Heart right ventricle (tissue), 16 donors: ENCODE measurements around the gene CNIH2. TPM values are rescaled to one million over a fixed set of nuclear protein-coding genes. Genes with fewer than 3 reads are reported as not detected.
"Not testable (repeated sequence)": the region's sequence is repeated elsewhere in the genome, so short reads cannot be mapped to it uniquely, and the experiment has no call there.

Source experiments
- ATAC-seq, 8 donors: fragments of 200-7000 bp; cut with Tn5 transposase; one replicate each; pipeline ENCODE4 v1.9.1; 2020; ENCODE audit warnings: mild to moderate bottlenecking in 8 of 8, moderate library complexity in 8 of 8, moderate number of reproducible peaks in 1 of 8
- DNase-seq, 2 donors: peaks; one replicate each; pipeline ENCODE4 v3.0.0-alpha.2; 2020
- H3K27ac ChIP-seq, 10 donors: fragments of 200-600 bp; sonication (generic) in 2 of 10; one replicate each; pipeline versions ENCODE4 v1.5.0 to v1.8.0; 2020 to 2022; ENCODE audit warnings: mild to moderate bottlenecking in 3 of 10
- H3K27me3 ChIP-seq, 7 donors: fragments of 200-600 bp; one replicate each; pipeline ENCODE4 v1.8.0; 2021 to 2022; ENCODE audit warnings: mild to moderate bottlenecking in 2 of 7
- H3K36me3 ChIP-seq, 9 donors: fragments of 200-600 bp; sonication (generic) in 1 of 9; one replicate each; pipeline versions ENCODE4 v1.5.0 to v1.8.0; 2020 to 2022; ENCODE audit warnings: mild to moderate bottlenecking in 2 of 9
- H3K4me1 ChIP-seq, 9 donors: fragments of 200-600 bp; sonication (generic) in 1 of 9; one replicate each; pipeline versions ENCODE4 v1.5.0 to v1.8.0; 2020 to 2022; ENCODE audit warnings: mild to moderate bottlenecking in 4 of 9
- H3K4me3 ChIP-seq, 10 donors: fragments of 200-600 bp; sonication (generic) in 2 of 10; one replicate each; pipeline versions ENCODE4 v1.5.0 to v1.8.0; 2020 to 2022; ENCODE audit warnings: mild to moderate bottlenecking in 7 of 10, moderate library complexity in 2 of 10
- H3K9me3 ChIP-seq, 11 donors: fragments of 200-600 bp in 10 of 11; sonication (generic) in 2 of 11; one replicate each; pipeline versions ENCODE4 v1.5.0 to v1.8.0; 2013 to 2022; ENCODE audit warnings: mild to moderate bottlenecking in 2 of 11, control low read depth in 1 of 11, moderate library complexity in 1 of 11
- WGBS, 2 donors: extraction: QIAGEN DNeasy Blood & Tissue Kit; methylation state at CpG; one replicate each; pipeline ENCODE4 v1.1.7; 2013; ENCODE audit warnings: inconsistent platforms in 1 of 2; 5-methylcytosine and 5-hydroxymethylcytosine counted together
- intact Hi-C, 10 donors: fragments of 100-400 bp; cut with DNase I; formaldehyde crosslinking; loops; one replicate each; pipeline versions ENCODE4 v1.11.1 to v1.14.2; 2022
- polyA plus RNA-seq, 2 donors: library from polyadenylated mRNA; stranded (reverse); fragments of 200-250 nt; gene quantifications; one replicate each; pipeline ENCODE4 v1.2.3, GENCODE V29; 2013
- total RNA-seq, 10 donors: library from RNA; stranded (reverse); fragmentation: NEBNext Ultra II Directional in 3 of 10; extraction: Animal tissue kit (Norgen Biotek cat#: 25700) in 3 of 10; gene quantifications; one replicate each; pipeline versions ENCODE4 v1.2.1 to v1.2.4, GENCODE V29; 2021 to 2023
- TF ChIP-seq, protein P1 (sequence below), 9 donors: fragments of 200-600 bp; sonication (generic) in 2 of 9; IDR thresholded peaks; one replicate each; pipeline versions ENCODE4 v1.5.0 to v1.8.0; 2021 to 2022; ENCODE audit warnings: antibody characterized with exemption in 9 of 9, mild to moderate bottlenecking in 5 of 9, moderate library complexity in 1 of 9
- donor health status: Arrhythmogenic right ventricular cardiomyopathy.
- donor health status: ischemic (EF 13 %, LVEDD 7.1; RV severe dilation, severe dysfunction).
- donor health status: healthy with polysubstance abuse.
- donor health status: DM: no; HTN: yes; CAD: no.
- donor health status: DM: no; HTN: no; CAD: no.
- donor health status: ischemic (EF 25% LVEDD 6.9; RV normal size, moderate dysfunction).
- donor health status: ischemic (EF 25% LVEDD 5.7; RV mildly dilated, moderate dysfunction).
- donor health status: healthy.
- donor health status: DM: yes; HTN: yes; CAD: no.
- donor health status: Ischemic cardiomyopathy.
- donor health status: ischemic (EF 35%, LVEDD 5.7; RV mildly dilated, moderate dysfunction).
- donor health status: nonischemic (EF 11% LVEDD 7.7; RV severe dilation, severe dysfunction).
- donor health status: DM: yes; HTN: yes; CAD: no.
- donor health status: PGD.
- donor health status: ischemic (EF 29% LVEDD 5.4; RV normal size, mild dysfunction).
- donor health status: nonischemic (EF 23%, LVEDD 6.1; RV moderate dilation, normal function).

The CNIH2 gene
- total and polyA plus RNA-seq, 12 donors = 0.06 to 0.57 (median 0.45) TPM; not detected in 7

DNA sequence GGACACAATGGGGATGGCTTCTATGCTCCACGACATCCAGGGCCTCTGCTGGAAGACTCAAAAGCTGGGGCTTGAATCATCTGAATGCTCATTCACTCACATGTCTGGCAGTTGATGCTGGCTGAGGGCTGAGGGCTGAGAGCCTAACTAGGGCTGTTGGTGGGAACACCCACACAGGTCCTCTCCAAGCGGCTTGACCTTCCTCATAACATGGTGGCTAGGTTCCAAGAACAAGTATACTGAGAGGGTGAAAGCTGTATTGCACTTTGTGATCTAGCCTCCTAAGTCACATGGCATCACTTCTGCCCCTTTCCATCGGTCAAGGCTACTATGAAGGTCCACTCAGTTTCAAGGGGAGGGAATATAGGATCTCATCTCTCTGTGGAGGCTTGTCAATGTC is 21.2 kb downstream of the CNIH2 start:
- Histone ChIP-seq H3K27ac (no peak overlapping the region), H3K9me3 (no peaks in the 10 kb centered on the region), H3K27me3 (peaks cover 3 to 12% (median 10%) of the 10 kb centered on the region in 7 donors), H3K36me3 (no peaks in the 10 kb centered on the region), H3K4me3 (no peak overlapping the region), H3K4me1 (no peaks in the 10 kb centered on the region)
- 46 to 54% methylated on average over 3 of the region's 3 CpGs for WGBS, 2 donors
- intact Hi-C loops = no loop called here
- no peak for DNase-seq
- ATAC-seq = peak in 5 of 8 donors; percentile 32 to 70 (median 42)
- TF ChIP-seq, protein P1, sequence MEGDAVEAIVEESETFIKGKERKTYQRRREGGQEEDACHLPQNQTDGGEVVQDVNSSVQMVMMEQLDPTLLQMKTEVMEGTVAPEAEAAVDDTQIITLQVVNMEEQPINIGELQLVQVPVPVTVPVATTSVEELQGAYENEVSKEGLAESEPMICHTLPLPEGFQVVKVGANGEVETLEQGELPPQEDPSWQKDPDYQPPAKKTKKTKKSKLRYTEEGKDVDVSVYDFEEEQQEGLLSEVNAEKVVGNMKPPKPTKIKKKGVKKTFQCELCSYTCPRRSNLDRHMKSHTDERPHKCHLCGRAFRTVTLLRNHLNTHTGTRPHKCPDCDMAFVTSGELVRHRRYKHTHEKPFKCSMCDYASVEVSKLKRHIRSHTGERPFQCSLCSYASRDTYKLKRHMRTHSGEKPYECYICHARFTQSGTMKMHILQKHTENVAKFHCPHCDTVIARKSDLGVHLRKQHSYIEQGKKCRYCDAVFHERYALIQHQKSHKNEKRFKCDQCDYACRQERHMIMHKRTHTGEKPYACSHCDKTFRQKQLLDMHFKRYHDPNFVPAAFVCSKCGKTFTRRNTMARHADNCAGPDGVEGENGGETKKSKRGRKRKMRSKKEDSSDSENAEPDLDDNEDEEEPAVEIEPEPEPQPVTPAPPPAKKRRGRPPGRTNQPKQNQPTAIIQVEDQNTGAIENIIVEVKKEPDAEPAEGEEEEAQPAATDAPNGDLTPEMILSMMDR (IDR thresholded peaks at IDR 0.05) = no peak

GRCh38 chr11:66302656-66303055 is 24.7 kb downstream of the CNIH2 start:
- DNase-seq = no peak
- no peak for ATAC-seq
- TF ChIP-seq, protein P1 (IDR thresholded peaks at IDR 0.05) = no peak
- H3K9me3 ChIP-seq = no peaks in the 10 kb centered on the region
- H3K27ac ChIP-seq = no peak overlapping the region
- H3K27me3 ChIP-seq = no peaks in the 10 kb centered on the region
- H3K4me1 ChIP-seq = no peaks in the 10 kb centered on the region
- 85 to 88% methylated on average over 12 of the region's 12 CpGs for WGBS, 2 donors
- intact Hi-C loops = loop anchor here in 1 of 10 donors (10.0 kb wide), 1 partner anchor 82 kb away; no protein-coding TSS in a partner anchor
- H3K36me3 ChIP-seq = no peaks in the 10 kb centered on the region
- no peak overlapping the region for H3K4me3 ChIP-seq

- Histone ChIP-seq H3K4me3 (no peak overlapping the region), H3K27ac (no peak overlapping the region), H3K27me3 (no peaks in the 10 kb centered on the region), H3K4me1 (peaks cover 0 to 22% (median 14%) of the 10 kb centered on the region in 9 donors), H3K9me3 (no peaks in the 10 kb centered on the region), H3K36me3 (no peaks in the 10 kb centered on the region)
- ATAC-seq = no peak
- TF ChIP-seq, protein P1 (IDR thresholded peaks at IDR 0.05) = no peak
- no peak for DNase-seq
- intact Hi-C loops = loop anchor here in 3 of 10 donors (2.0 to 10.0 kb wide), 3 partner anchors 23 to 75 kb away; no protein-coding TSS in a partner anchor
- 42 to 49% methylated on average over 3 of the region's 3 CpGs for WGBS, 2 donors
Observed at GRCh38 chr11:66309475-66309874, 31.5 kb downstream of the CNIH2 start.

DNA sequence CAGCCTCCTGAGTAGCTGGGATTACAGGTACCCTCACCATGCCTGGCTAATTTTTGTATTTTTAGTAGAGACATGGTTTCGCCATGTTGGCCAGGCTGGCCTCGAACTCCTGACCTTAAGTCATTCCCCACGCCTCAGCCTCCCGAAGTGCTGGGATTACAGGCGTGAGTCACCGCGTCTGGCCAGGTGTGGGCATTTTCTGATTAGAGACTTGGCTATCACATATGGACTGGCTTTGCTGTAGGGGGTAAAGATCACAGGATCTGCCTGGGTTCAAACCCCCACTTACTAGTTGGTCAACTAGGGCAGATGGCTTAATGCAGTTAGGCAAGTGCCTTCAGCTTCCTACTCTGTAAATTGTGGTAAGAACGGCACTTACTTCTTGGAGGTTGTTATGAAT is 32.3 kb downstream of the CNIH2 start:
- intact Hi-C loops = loop anchor here in 8 of 10 donors (2.0 to 10.0 kb wide), 4 partner anchors 37 to 78 kb away; partner anchors contain the start of genes B4GAT1 (in 2 of the 8) and BRMS1 (in 2 of the 8)
- DNase-seq = no peak
- H3K27me3 ChIP-seq = no peaks in the 10 kb centered on the region
- TF ChIP-seq, protein P1 (IDR thresholded peaks at IDR 0.05) = no peak
- no peak overlapping the region for H3K4me3 ChIP-seq
- WGBS, 2 donors = 77 to 82% methylated on average over 8 of the region's 8 CpGs
- peaks cover 0 to 23% (median 14%) of the 10 kb centered on the region in 9 donors for H3K4me1 ChIP-seq
- ATAC-seq = no peak
- H3K27ac ChIP-seq = no peak overlapping the region
- H3K9me3 ChIP-seq = no peaks in the 10 kb centered on the region
- H3K36me3 ChIP-seq = no peaks in the 10 kb centered on the region

GRCh38 chr11:66310803-66311440 is 32.9 kb downstream of the CNIH2 start:
- intact Hi-C loops = loop anchor here in 8 of 10 donors (1.0 to 10.0 kb wide), 5 partner anchors 17 to 78 kb away; partner anchors contain the start of genes B4GAT1 (in 2 of the 8) and BRMS1 (in 2 of the 8)
- ATAC-seq, H3K9me3 ChIP-seq, DNase-seq, H3K36me3 ChIP-seq, H3K4me3 ChIP-seq, H3K27me3 ChIP-seq: not testable (repeated sequence)
- Histone ChIP-seq H3K4me1 (peaks cover 0 to 28% (median 14%) of the 10 kb centered on the region in 9 donors), H3K27ac (peak overlapping the region in 3 of 10 donors; percentile 90 to 94 (median 93))
- WGBS, 2 donors = 77 to 79% methylated on average over 18 of the region's 18 CpGs
